ENCODE results near the gene ZCWPW1. TPM values are rescaled to one million over a fixed set of nuclear protein-coding genes. Genes with fewer than 3 reads are reported as not detected.
"Not testable (repeated sequence)": the region's sequence is repeated elsewhere in the genome, so short reads cannot be mapped to it uniquely, and the experiment has no call there.

The ZCWPW1 gene
- total RNA-seq, 1 experiment from 2014 or later = 4.1 TPM

DNA sequence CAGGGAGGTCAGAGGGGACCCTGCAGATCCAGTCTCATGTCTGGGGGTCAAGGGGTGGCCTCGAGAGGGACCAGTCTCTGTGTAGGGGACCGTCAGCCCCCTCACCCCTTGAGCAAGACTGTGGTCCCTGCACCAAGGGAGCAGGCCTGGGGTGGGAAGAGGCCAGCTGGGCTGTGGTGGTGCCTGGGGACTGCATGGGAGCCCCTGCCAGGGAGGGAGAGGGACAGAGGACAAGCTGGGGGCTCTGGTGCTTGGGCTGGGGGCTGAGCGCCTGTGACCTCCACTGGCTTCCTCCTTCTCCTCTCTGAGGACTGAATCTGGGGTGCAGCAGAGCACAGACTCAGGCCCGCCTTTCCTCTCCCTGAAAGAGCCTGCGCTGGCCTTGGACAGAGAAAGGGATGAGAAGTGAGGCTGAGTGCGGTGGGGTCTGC lies 71.4 kb downstream of the ZCWPW1 start:
- TF ChIP-seq, protein P1, sequence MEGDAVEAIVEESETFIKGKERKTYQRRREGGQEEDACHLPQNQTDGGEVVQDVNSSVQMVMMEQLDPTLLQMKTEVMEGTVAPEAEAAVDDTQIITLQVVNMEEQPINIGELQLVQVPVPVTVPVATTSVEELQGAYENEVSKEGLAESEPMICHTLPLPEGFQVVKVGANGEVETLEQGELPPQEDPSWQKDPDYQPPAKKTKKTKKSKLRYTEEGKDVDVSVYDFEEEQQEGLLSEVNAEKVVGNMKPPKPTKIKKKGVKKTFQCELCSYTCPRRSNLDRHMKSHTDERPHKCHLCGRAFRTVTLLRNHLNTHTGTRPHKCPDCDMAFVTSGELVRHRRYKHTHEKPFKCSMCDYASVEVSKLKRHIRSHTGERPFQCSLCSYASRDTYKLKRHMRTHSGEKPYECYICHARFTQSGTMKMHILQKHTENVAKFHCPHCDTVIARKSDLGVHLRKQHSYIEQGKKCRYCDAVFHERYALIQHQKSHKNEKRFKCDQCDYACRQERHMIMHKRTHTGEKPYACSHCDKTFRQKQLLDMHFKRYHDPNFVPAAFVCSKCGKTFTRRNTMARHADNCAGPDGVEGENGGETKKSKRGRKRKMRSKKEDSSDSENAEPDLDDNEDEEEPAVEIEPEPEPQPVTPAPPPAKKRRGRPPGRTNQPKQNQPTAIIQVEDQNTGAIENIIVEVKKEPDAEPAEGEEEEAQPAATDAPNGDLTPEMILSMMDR (IDR thresholded peaks at IDR 0.05; ENCODE audit: unreplicated experiment) = no peak
- CTCF ChIA-PET = no interaction called here
- no peaks in the 10 kb centered on the region for H3K27me3 Mint-ChIP-seq (ENCODE audit: unreplicated experiment)
- no peaks in the 10 kb centered on the region for H3K9me3 Mint-ChIP-seq (ENCODE audit: low read depth, unreplicated experiment)
- no TSS peak for BruUV-seq (replicated peaks)
- H3K4me1 Mint-ChIP-seq (ENCODE audit: low read depth, unreplicated experiment) = no peaks in the 10 kb centered on the region
- H3K4me3 Mint-ChIP-seq (ENCODE audit: low read depth, unreplicated experiment) = no peak overlapping the region
- no peak overlapping the region for H3K27ac Mint-ChIP-seq (ENCODE audit: unreplicated experiment)
- DNase-seq = no peak
- intact Hi-C loops (cut with micrococcal nuclease; ENCODE audit: unreplicated experiment) = no loop called here
- peaks cover 24% of the 10 kb centered on the region for H3K36me3 Mint-ChIP-seq (ENCODE audit: insufficient read depth, unreplicated experiment)

DNA sequence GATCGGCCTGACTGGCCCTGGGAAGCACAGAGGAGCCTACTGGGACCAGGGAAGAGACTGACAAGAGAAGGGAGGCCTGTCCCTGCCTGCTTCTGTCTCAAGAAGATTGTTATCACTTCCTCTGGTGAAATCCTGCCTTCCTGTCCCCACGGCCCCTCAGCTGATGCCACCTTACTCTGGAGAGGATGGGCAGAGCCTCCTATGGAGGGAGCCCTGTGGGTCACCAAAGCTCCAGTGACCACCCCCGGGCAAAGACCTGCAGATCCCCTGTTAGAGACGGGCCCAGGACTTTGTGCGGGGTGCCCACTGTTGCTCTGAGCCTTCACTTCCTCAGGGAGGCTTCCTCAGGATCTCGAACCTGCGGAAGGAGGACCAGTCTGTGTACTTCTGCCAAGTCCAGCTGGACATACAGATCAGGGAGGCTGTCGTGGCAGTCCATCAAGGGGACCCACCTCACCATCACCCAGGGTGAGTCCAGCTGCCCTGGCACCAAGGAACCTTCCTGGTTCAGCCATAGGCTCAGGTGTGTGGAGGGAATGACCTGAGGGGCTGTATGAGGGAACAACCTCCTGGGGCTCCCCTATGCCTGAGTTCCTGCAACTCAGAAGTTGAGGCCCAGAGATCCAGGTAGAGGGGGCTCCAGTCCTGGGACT lies 72.0 kb downstream of the ZCWPW1 start:
- Mint-ChIP-seq H3K4me3 (ENCODE audit: low read depth, unreplicated experiment) (no peak overlapping the region), H3K36me3 (ENCODE audit: insufficient read depth, unreplicated experiment) (peaks cover 22% of the 10 kb centered on the region), H3K4me1 (ENCODE audit: low read depth, unreplicated experiment) (no peaks in the 10 kb centered on the region), H3K27me3 (ENCODE audit: unreplicated experiment) (no peaks in the 10 kb centered on the region), H3K9me3 (ENCODE audit: low read depth, unreplicated experiment) (no peaks in the 10 kb centered on the region), H3K27ac (ENCODE audit: unreplicated experiment) (no peak overlapping the region)
- intact Hi-C loops (cut with micrococcal nuclease; ENCODE audit: unreplicated experiment) = no loop called here
- no TSS peak for BruUV-seq (replicated peaks)
- CTCF ChIA-PET = no interaction called here
- no peak for DNase-seq
- TF ChIP-seq, protein P1 (IDR thresholded peaks at IDR 0.05; ENCODE audit: unreplicated experiment) = no peak

DNA sequence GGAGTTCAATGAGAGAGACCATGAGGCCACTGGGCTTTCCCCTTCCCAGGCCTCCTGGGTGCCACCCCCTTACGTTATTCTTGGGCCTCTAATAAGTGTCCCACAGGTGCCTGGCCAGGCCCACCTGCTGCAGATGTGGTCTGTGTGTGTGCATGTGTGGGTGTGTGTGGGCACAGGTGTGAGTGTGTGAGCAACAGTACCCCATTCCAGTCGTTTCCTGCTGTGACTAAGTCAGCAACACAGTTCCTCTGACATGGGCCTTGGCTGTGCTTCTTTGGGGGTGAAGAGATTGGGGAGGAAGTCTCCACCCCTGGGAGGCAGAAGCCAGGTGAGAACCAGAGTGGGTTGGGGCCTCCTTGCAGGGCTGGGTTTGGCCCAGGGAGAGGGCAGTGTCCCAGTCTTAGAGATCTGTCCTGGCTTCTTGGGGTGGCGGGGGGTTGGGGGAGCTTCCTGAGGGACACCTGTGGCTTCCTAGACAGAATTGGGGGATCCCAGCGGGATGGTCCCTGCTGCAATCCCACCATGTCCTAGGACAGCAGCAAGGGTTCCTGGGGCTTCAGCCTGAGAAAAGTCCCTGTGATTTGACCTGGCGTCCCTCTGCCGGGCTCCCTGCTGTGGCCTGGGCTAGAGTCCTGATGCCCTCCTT lies 74.7 kb downstream of the ZCWPW1 start:
- no peaks in the 10 kb centered on the region for H3K27me3 Mint-ChIP-seq (ENCODE audit: unreplicated experiment)
- BruUV-seq (replicated peaks) = no TSS peak
- TF ChIP-seq, protein P1 (IDR thresholded peaks at IDR 0.05; ENCODE audit: unreplicated experiment) = no peak
- CTCF ChIA-PET = no interaction called here
- no peak overlapping the region for H3K27ac Mint-ChIP-seq (ENCODE audit: unreplicated experiment)
- intact Hi-C loops (cut with micrococcal nuclease; ENCODE audit: unreplicated experiment) = no loop called here
- DNase-seq = no peak
- H3K4me3 Mint-ChIP-seq (ENCODE audit: low read depth, unreplicated experiment) = no peak overlapping the region
- H3K36me3 Mint-ChIP-seq (ENCODE audit: insufficient read depth, unreplicated experiment) = peaks cover 19% of the 10 kb centered on the region
- no peaks in the 10 kb centered on the region for H3K9me3 Mint-ChIP-seq (ENCODE audit: low read depth, unreplicated experiment)
- H3K4me1 Mint-ChIP-seq (ENCODE audit: low read depth, unreplicated experiment) = no peaks in the 10 kb centered on the region

DNA sequence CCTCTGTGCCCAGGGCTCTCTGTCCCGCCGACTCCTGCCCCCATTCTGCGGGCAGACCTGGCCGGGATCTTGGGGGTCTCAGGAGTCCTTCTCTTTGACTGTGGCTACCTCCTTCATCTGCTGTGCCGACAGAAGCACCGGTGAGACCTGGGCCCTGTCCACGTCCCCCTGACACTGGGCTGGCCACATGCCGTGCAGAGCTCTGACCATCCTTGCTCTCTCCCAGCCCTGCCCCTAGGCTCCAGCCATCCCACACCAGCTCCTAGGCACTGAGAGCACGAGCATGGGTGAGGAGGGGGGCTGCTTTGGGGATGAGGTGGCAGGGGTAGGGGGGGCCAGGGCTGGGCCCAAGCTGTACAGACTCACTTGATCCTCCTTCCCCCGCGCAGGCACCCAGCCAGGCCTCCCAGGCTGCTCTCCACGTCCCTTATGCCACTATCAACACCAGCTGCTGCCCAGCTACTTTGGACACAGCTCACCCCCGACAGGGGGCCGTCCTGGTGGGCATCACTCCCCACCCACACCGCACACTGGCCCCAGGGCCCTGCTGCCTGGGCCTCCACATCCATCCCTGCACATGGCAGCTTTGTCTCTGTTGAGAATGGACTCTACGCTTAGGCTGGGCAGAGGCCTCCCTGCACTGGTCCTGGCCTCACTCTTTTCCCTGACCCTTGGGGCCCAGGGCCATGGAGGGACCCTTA lies 75.4 kb downstream of the ZCWPW1 start:
- Mint-ChIP-seq H3K27ac (ENCODE audit: unreplicated experiment) (no peak overlapping the region), H3K36me3 (ENCODE audit: insufficient read depth, unreplicated experiment) (peaks cover 26% of the 10 kb centered on the region), H3K27me3 (ENCODE audit: unreplicated experiment) (no peaks in the 10 kb centered on the region), H3K4me3 (ENCODE audit: low read depth, unreplicated experiment) (no peak overlapping the region), H3K4me1 (ENCODE audit: low read depth, unreplicated experiment) (no peaks in the 10 kb centered on the region), H3K9me3 (ENCODE audit: low read depth, unreplicated experiment) (no peaks in the 10 kb centered on the region)
- DNase-seq = no peak
- TF ChIP-seq, protein P1 (IDR thresholded peaks at IDR 0.05; ENCODE audit: unreplicated experiment) = no peak
- intact Hi-C loops (cut with micrococcal nuclease; ENCODE audit: unreplicated experiment) = no loop called here
- no TSS peak for BruUV-seq (replicated peaks)
- CTCF ChIA-PET = no interaction called here

DNA sequence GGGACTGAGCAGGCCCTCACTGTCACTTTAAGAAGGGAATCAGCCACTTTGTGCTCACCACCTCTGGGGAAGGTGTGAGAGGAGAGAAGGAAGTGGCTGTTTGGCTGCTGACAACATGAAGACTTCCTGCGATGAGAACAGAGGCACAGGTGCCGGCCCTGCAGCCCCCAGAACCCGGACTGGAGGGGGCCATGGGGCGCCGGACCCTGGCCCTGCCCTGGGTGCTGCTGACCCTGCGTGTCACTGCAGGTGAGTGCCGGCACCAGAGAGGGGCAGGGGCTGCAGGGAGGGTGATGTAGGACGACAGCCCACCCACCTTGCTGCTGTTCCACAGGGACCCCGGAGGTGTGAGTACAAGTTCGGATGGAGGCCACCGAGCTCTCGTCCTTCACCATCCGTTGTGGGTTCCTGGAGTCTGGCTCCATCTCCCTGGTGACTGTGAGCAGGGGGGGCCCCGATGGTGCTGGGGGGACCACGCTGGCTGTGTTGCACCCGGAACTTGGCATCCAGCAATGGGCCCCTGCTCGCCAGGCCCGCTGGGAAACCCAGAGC lies 76.2 kb downstream of the ZCWPW1 start:
- peaks cover 26% of the 10 kb centered on the region for H3K36me3 Mint-ChIP-seq (ENCODE audit: insufficient read depth, unreplicated experiment)
- CTCF ChIA-PET; H3K4me1 Mint-ChIP-seq (ENCODE audit: low read depth, unreplicated experiment); BruUV-seq (replicated peaks); intact Hi-C loops (cut with micrococcal nuclease; ENCODE audit: unreplicated experiment); H3K9me3 Mint-ChIP-seq (ENCODE audit: low read depth, unreplicated experiment); H3K4me3 Mint-ChIP-seq (ENCODE audit: low read depth, unreplicated experiment); H3K27me3 Mint-ChIP-seq (ENCODE audit: unreplicated experiment); DNase-seq; H3K27ac Mint-ChIP-seq (ENCODE audit: unreplicated experiment): not testable (repeated sequence)
